ENCODE data around the gene SOCS3.

The SOCS3 gene

DNA sequence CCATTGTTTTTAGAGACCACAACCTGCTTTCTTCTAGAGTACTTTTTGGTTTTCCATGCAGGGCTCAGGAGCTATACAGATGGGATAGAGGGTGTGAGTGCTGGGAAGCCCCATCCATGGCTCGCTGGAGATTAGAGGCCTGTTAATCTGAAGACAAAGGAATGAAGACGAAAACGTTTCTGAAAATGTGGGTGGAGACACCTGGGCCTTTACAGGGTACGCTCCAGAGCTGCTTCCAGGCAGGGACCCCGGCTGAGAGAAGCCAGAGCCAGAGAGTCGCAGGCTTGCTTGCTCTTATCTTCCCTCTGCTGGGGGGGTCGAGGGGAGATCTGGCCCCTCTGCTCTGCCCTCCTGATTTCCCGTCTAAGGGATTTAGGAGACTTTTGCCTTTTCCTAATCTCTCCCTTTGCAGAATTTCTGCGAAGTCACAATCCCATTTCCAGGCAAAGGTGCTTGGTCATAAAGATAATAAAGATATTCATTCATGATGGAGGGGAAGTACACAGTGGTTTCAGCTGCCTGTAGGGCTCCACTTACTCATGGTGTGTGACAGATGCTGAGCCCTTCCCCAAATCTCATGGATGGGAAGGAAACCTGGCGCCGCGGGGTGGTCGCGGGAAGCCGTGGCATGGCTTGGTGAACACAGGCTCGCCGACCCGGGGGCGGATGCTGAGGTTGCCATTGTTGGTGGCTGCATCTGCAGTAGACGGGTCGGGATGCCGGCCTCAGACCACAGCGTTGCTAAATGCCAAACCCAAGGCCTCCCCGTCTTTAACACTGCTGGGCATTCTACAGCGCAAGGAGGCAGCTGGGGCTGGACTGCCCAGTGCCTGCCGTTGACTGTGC lies 4.8 kb upstream of the SOCS3 start:
- no peak for DNase-seq (ENCODE audit: low read depth)
- no peak overlapping the region for H3K4me3 ChIP-seq (ENCODE audit: low read depth, low read length)
- TF ChIP-seq CTCF (IDR thresholded peaks at IDR 0.05; ENCODE audit: insufficient read depth, low read depth, low read length, missing control alignments), result no peak

GRCh38 chr17:78362671-78363070 lies 2.8 kb upstream of the SOCS3 start:
- DNase-seq (ENCODE audit: low read depth), result no peak
- no peak overlapping the region for H3K4me3 ChIP-seq (ENCODE audit: low read depth, low read length)
- TF ChIP-seq CTCF (IDR thresholded peaks at IDR 0.05; ENCODE audit: insufficient read depth, low read depth, low read length, missing control alignments), result no peak

GRCh38 chr17:78362232-78362631 lies 2.4 kb upstream of the SOCS3 start:
- no peak for DNase-seq (ENCODE audit: low read depth)
- no peak overlapping the region for H3K4me3 ChIP-seq (ENCODE audit: low read depth, low read length)
- TF ChIP-seq CTCF (IDR thresholded peaks at IDR 0.05; ENCODE audit: insufficient read depth, low read depth, low read length, missing control alignments), result no peak

DNA sequence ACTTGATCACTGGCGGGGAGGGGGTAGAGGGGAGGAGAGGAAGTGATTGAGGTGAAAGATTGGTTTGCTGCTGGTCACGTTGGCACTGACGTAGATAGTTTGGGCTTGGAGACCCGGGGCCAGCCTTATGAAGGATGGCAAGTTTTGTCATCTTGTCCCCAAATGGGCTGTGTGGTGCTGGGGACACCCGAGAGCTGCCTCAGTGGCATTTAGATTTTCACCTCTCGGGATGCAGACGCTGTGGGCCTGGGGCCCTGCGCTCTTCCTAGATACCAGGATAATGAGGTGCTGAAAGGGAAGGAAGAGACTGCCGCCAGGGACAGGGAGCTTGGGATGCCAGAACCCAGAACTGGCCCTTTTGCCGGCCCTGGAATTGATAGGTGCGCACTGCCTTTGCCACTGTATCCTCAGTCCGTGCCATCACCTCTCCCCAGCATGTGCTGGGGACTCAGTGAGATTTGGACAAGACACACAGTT lies 1.4 kb upstream of the SOCS3 start:
- no peak for TF ChIP-seq CTCF (IDR thresholded peaks at IDR 0.05; ENCODE audit: insufficient read depth, low read depth, low read length, missing control alignments)
- H3K4me3 ChIP-seq (ENCODE audit: low read depth, low read length), result no peak overlapping the region

DNA sequence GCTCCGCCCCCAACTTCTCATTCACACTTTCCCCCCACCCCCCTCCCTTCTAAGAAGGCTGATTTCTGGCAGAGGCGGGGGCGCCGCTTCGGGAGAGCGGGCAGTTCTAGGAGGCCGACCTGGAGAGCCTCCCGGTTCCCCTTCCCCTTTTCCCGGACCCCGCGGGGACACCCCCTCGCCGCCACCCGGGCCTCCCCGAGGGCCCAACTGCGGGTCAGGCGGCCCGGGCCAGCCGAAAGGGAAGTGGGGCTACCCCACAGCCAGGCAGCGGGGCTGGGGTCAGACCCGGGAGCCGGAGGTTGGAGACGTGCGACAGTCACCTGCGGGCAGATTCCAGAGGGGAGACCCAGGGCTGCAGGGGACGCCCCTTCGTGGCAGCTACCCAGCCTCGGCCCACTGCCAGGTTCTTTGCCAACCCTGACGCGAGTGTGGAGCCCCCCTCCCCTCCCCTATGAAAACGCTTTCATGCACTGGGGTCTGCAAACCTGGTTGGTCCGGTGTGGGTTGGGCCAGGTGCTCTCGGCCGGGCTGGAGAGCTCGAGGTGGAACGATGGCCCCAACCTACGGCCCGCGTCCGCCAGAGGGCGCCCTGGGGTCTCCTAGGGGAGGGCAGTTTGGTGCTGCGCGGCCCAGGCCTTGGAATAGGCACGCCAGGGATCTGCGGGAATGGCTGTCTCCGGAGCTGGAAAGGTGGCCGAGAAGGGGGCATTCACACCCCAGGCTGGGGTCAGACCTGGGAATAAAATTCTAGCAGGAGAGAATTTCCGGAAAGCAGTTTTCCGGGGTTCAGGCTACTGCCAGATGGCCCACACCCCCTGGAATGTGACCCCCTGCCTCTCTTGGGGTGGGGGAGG lies 721 bp upstream of the SOCS3 start:
- peak; percentile 95 for TF ChIP-seq CTCF (IDR thresholded peaks at IDR 0.05; ENCODE audit: insufficient read depth, low read depth, low read length, missing control alignments)
- peak; percentile 87 for DNase-seq (ENCODE audit: low read depth)
- H3K4me3 ChIP-seq (ENCODE audit: low read depth, low read length), result peak overlapping the region; percentile 42

More for the DNA sequence above, 1.4 kb upstream of the SOCS3 start:
- no peak for DNase-seq (ENCODE audit: low read depth)

- no peak for DNase-seq (ENCODE audit: low read depth)
- TF ChIP-seq CTCF (IDR thresholded peaks at IDR 0.05; ENCODE audit: insufficient read depth, low read depth, low read length, missing control alignments), result no peak
- H3K4me3 ChIP-seq (ENCODE audit: low read depth, low read length), result peak overlapping the region; percentile 54
These were observed 418 bp downstream of the SOCS3 start for GRCh38 chr17:78359321-78359996.

All from GM12865 (cell line).